Lower lobe of right lung (tissue), 2 donors: ENCODE measurements around the gene CMPK2. TPM values are rescaled to one million over a fixed set of nuclear protein-coding genes. Genes with fewer than 3 reads are reported as not detected.

Source experiments
- ATAC-seq, 2 donors: fragments of 200-7000 bp; cut with Tn5 transposase; one replicate each; pipeline ENCODE4 v1.9.1; 2020 to 2022; ENCODE audit warnings: mild to moderate bottlenecking in 2 of 2, moderate library complexity in 2 of 2
- DNase-seq: peaks from one replicate; pipeline ENCODE4 v3.0.0-alpha.2; 2020
- H3K27ac ChIP-seq: fragments of 200-600 bp; one replicate; pipeline ENCODE4 v1.8.0; 2022
- H3K27me3 ChIP-seq: fragments of 200-600 bp; one replicate; pipeline ENCODE4 v1.8.0; 2022; ENCODE audit warnings: low read depth
- H3K36me3 ChIP-seq: fragments of 200-600 bp; one replicate; pipeline ENCODE4 v1.8.0; 2022; ENCODE audit warnings: mild to moderate bottlenecking
- H3K4me1 ChIP-seq: fragments of 200-600 bp; one replicate; pipeline ENCODE4 v1.8.0; 2022
- H3K4me3 ChIP-seq: fragments of 200-600 bp; one replicate; pipeline ENCODE4 v1.8.0; 2022; ENCODE audit warnings: mild to moderate bottlenecking
- H3K9me3 ChIP-seq: fragments of 200-600 bp; one replicate; pipeline ENCODE4 v1.8.0; 2022
- CTCF ChIP-seq: fragments of 200-600 bp; IDR thresholded peaks from one replicate; pipeline ENCODE4 v1.8.0; 2022; ENCODE audit warnings: antibody characterized with exemption, mild to moderate bottlenecking
- intact Hi-C: fragments of 100-400 bp; cut with DNase I; formaldehyde crosslinking; loops from one replicate; pipeline ENCODE4 v1.11.0; 2022
- total RNA-seq: library from RNA; stranded (reverse); fragmentation: NEBNext Ultra II Directional; extraction: Animal tissue kit (Norgen Biotek cat#: 25700); gene quantifications from one replicate; pipeline ENCODE4 v1.2.1, GENCODE V29; 2021
- donor health status: DM: no; HTN: yes; CAD: no; lungs with severe emphysema.

The CMPK2 gene
- total RNA-seq, 1 donor from 2014 or later, result 43.3 TPM

GRCh38 chr2:6832596-6833299, 33.0 kb downstream of the CMPK2 start:
- Histone ChIP-seq H3K4me1 (peaks cover 3% of the 10 kb centered on the region), H3K27me3 (no peaks in the 10 kb centered on the region), H3K27ac (peak overlapping the region; percentile 34), H3K9me3 (peaks cover 10% of the 10 kb centered on the region), H3K4me3 (no peak overlapping the region), H3K36me3 (no peaks in the 10 kb centered on the region)
- ATAC-seq, result no peak
- intact Hi-C loops, result no loop called here
- no peak for TF ChIP-seq CTCF
- no peak for DNase-seq

- Histone ChIP-seq H3K36me3 (no peaks in the 10 kb centered on the region), H3K27me3 (no peaks in the 10 kb centered on the region), H3K4me3 (no peak overlapping the region), H3K4me1 (peaks cover 18% of the 10 kb centered on the region), H3K9me3 (peaks cover 10% of the 10 kb centered on the region), H3K27ac (no peak overlapping the region)
- intact Hi-C loops, result no loop called here
- TF ChIP-seq CTCF, result no peak
- no peak for ATAC-seq
- DNase-seq, result no peak
These were observed 34.5 kb downstream of the CMPK2 start for GRCh38 chr2:6831229-6831628.

GRCh38 chr2:6828299-6828584, 37.5 kb downstream of the CMPK2 start:
- TF ChIP-seq CTCF, result peak; percentile 50
- no peak overlapping the region for H3K27ac ChIP-seq
- no peaks in the 10 kb centered on the region for H3K36me3 ChIP-seq
- ATAC-seq, result peak in 1 of 2 donors; percentile 64
- peaks cover 10% of the 10 kb centered on the region for H3K9me3 ChIP-seq
- no peaks in the 10 kb centered on the region for H3K27me3 ChIP-seq
- intact Hi-C loops, result no loop called here
- H3K4me3 ChIP-seq, result no peak overlapping the region
- peaks cover 19% of the 10 kb centered on the region for H3K4me1 ChIP-seq
- DNase-seq, result no peak

- no peak for TF ChIP-seq CTCF
- no peaks in the 10 kb centered on the region for H3K36me3 ChIP-seq
- peaks cover 19% of the 10 kb centered on the region for H3K4me1 ChIP-seq
- ATAC-seq (peak in 1 of 2 donors; percentile 11), DNase-seq (no peak)
- H3K4me3 ChIP-seq, result no peak overlapping the region
- peaks cover 10% of the 10 kb centered on the region for H3K9me3 ChIP-seq
- no peaks in the 10 kb centered on the region for H3K27me3 ChIP-seq
- intact Hi-C loops, result no loop called here
- no peak overlapping the region for H3K27ac ChIP-seq
These were observed 38.0 kb downstream of the CMPK2 start for GRCh38 chr2:6827566-6828298.

GRCh38 chr2:6826081-6826913, 39.4 kb downstream of the CMPK2 start:
- intact Hi-C loops, result no loop called here
- no peak overlapping the region for H3K4me3 ChIP-seq
- ATAC-seq, result peak; percentile 91

More at GRCh38 chr2:6826081-6826913, 39.4 kb downstream of the CMPK2 start:
- DNase-seq, result no peak
- Histone ChIP-seq H3K36me3 (no peaks in the 10 kb centered on the region), H3K27ac (no peak overlapping the region), H3K9me3 (peaks cover 7% of the 10 kb centered on the region), H3K4me1 (peaks cover 19% of the 10 kb centered on the region), H3K27me3 (no peaks in the 10 kb centered on the region)
- peak; percentile 68 for TF ChIP-seq CTCF
